Retinal pigment epithelial cell (primary cell): ENCODE data around the gene ARPIN.
A peak's percentile ranks its signal among the peaks of the same experiment; 100 is the strongest.

Source experiments
- DNase-seq: peaks from one replicate; pipeline ENCODE4 v3.0.0-alpha.2; 2010; ENCODE audit warnings: low read depth
- H3K4me3 ChIP-seq: 2 replicates; pipeline ENCODE4 v1.5.1; 2011; ENCODE audit warnings: mild to moderate bottlenecking, low read length, control low read depth, moderate library complexity
- TF ChIP-seq, protein P1 (sequence below): conservative IDR thresholded peaks from 2 replicates; pipeline ENCODE4 v1.5.1; 2011; ENCODE audit warnings: low read depth, low read length, control low read depth, inconsistent platforms

ARPIN gene

DNA sequence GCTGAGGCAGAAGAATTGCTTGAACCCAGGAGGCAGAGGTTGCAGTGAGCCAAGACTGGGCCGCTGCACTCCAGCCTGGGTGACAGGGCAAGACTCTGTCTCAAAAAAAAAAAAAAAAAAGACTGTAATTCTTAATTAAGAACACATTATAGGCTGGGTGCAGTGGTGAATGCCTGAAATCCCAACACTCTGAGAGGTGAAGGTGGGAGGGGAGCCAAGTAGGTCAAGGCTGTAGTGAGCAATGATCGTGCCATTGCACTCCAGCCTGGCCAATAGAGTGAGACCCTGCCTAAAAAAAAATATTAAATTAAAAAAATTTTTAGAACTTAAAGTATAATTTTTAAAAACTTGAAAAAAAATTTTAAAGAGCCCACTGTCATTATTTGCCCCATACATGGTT, 13.4 kb upstream of the ARPIN start:
- no peak for DNase-seq
- H3K4me3 ChIP-seq, result no peak overlapping the region
- TF ChIP-seq, protein P1, sequence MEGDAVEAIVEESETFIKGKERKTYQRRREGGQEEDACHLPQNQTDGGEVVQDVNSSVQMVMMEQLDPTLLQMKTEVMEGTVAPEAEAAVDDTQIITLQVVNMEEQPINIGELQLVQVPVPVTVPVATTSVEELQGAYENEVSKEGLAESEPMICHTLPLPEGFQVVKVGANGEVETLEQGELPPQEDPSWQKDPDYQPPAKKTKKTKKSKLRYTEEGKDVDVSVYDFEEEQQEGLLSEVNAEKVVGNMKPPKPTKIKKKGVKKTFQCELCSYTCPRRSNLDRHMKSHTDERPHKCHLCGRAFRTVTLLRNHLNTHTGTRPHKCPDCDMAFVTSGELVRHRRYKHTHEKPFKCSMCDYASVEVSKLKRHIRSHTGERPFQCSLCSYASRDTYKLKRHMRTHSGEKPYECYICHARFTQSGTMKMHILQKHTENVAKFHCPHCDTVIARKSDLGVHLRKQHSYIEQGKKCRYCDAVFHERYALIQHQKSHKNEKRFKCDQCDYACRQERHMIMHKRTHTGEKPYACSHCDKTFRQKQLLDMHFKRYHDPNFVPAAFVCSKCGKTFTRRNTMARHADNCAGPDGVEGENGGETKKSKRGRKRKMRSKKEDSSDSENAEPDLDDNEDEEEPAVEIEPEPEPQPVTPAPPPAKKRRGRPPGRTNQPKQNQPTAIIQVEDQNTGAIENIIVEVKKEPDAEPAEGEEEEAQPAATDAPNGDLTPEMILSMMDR, result no peak

DNA sequence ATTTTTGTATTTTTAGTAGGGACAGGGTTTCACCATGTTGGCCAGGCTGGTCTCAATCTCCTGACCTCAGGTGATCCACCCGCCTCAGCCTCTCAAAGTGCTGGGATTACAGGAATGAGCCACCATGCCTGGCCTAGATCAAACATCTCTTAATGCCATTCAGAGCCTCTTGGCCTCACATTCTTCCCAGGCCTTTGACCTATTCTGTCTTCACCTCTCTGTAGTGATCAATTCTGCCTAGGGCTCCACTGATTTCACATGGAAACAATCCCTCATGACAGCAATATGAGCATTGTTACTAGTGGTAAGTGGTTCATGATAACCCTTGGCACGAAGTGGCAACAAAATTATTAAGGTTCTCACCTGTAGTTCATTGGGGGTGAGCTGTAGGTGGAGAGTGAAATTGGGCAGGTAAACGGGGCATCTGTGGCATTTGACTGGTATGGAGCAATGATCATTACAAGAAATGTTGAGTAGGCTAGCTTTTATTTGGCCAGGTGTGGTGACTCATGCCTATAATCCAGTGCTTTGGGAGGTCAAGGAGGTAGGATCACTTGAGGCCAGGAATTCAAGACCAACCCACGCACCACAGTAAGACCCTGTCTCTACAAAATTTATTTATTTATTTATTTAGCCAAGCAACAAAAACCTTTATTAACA, 4.8 kb upstream of the ARPIN start:
- no peak for DNase-seq
- no peak overlapping the region for H3K4me3 ChIP-seq
- TF ChIP-seq, protein P1, result no peak

DNA sequence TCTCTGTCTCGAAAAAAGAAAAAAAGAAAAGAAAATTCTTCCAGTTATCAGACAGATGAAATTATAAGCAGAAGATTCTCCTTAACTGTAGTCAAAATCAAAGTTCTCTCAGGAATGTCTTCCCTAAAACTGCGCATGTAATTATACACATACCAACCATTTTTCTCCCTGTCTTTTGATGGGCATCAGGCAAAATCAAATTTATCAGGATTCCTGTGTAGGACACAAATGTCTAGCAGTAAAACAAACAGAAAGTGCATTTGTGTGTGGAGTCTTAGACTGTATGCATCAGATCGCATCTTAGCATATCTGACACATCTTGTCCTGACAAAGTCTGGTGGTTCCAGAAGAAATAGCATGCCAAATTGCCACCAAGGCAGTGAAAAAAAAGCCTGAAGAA, 3.9 kb upstream of the ARPIN start:
- TF ChIP-seq, protein P1, result no peak
- DNase-seq, result no peak
- H3K4me3 ChIP-seq, result no peak overlapping the region

DNA sequence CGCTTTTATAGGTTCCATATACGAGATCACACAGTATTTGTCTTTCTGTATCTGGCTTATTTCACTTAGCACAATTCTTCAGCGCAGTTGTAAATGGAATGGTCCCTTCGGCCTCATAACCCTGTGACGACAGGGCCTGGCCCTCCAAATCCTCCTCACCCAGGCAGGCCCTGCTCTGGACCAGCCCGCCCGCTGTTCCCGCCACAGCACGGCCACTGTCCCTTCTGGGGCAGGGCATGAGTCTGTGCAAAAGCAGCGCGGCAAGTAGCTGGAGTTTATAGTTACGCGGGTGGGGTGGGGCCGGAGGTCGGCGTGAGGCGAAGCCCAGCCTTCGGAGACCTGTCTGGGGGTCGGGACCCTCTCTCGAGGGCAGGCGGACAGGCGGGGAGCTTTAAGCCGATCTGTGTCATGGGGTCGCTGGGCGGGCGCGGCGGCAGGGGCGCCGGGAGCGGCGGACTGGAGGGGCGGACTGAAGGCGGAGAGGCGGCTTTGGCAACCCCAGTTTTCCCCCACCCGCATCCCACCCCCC, 543 bp downstream of the ARPIN start:
- DNase-seq, result no peak
- TF ChIP-seq, protein P1, result no peak
- peak overlapping the region; percentile 66 for H3K4me3 ChIP-seq

DNA sequence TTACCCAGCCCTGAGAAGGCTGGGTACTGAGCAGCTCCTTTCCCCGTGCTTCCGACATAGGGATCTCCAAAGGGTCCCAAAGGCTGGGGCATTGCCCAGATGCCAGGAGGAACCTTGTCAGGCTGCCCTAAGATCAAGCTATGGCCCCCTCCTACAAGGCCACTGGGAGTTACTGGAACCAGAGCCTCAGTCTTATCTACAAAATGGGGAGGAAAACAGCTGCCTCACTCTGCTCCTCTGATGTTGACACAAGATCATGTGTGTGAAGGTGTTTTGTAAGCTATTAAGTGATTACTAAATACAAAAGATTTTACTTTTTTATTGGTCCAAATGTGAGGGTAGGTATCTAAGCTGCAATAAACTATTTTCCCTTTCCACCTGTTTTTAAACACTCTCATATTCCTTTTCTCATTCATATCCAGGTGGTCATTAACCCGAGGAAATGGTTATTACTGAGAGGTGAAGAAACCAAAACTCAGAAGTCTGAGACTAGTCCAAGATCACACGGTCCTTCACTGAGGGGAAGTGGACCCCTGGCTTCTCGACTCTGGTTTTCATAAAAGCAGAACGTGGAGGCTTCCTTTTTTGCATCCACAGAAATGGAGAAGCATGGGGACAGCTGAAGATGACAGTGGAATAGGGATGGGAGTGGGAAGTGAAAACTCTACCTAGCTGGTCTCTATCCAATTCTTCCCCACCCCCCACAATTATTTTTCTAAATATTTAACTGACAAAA, 1.7 kb downstream of the ARPIN start:
- TF ChIP-seq, protein P1, result no peak
- no peak overlapping the region for H3K4me3 ChIP-seq

DNA sequence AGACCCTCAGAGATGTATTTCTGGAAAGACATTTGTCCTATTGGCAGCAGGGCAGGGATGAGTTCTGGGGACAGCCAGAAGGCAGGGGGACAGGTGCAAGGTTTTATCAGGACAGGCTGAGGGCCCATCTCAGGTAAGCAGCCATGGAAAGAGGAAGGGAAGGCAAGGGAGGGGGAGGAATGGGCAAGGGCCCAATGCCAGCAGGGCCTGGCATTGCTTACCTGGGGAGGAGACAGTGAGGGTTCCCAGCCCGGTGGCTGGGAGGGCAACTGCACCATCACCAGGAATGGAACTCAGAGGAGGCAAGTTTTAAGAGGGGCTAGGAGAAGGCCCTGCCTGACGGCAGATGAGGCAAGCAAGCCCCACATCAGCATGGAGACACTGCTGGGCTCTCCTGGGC, 3.1 kb downstream of the ARPIN start:
- TF ChIP-seq, protein P1, result no peak

More for the DNA sequence above, 1.7 kb downstream of the ARPIN start:
- no peak for DNase-seq

More for the DNA sequence above, 3.1 kb downstream of the ARPIN start:
- DNase-seq, result no peak
- H3K4me3 ChIP-seq, result no peak overlapping the region
